Endodermal cell (in vitro differentiated cells): ENCODE measurements around the gene EIF4G1. TPM values are rescaled to one million over a fixed set of nuclear protein-coding genes. Genes with fewer than 3 reads are reported as not detected.

Experiments used
- DNase-seq: peaks from one replicate; pipeline ENCODE4 v3.0.0-alpha.2; 2017
- H3K27ac ChIP-seq: 2 replicates; pipeline ENCODE4 v1.5.1; 2013; ENCODE audit warnings: mild to moderate bottlenecking, low read depth, low read length, moderate library complexity
- H3K27me3 ChIP-seq: 2 replicates; pipeline ENCODE4 v1.6.1; 2013; ENCODE audit warnings: mild to moderate bottlenecking, low read length, moderate library complexity; ENCODE audit not compliant: insufficient read depth, control insufficient read depth, poor library complexity, severe bottlenecking
- H3K36me3 ChIP-seq: 2 replicates; pipeline ENCODE4 v1.7.0; 2013; ENCODE audit warnings: mild to moderate bottlenecking, low read length, moderate library complexity; ENCODE audit not compliant: control insufficient read depth, insufficient read depth
- H3K4me1 ChIP-seq: one replicate; pipeline ENCODE4 v1.7.0; 2013; ENCODE audit warnings: low read length; ENCODE audit not compliant: control insufficient read depth, insufficient read depth
- H3K4me3 ChIP-seq: 2 replicates; pipeline ENCODE4 v1.5.1; 2013; ENCODE audit warnings: mild to moderate bottlenecking, low read length, moderate library complexity
- H3K9ac ChIP-seq: 2 replicates; pipeline ENCODE4 v1.6.1; 2013; ENCODE audit warnings: mild to moderate bottlenecking, low read length, moderate library complexity; ENCODE audit not compliant: poor library complexity, severe bottlenecking; ENCODE audit errors: extremely low read depth
- H3K9me3 ChIP-seq: 2 replicates; pipeline ENCODE4 v1.6.1; 2013; ENCODE audit warnings: mild to moderate bottlenecking, low read length, moderate library complexity; ENCODE audit not compliant: control insufficient read depth
- H3K27ac Mint-ChIP-seq: 2 replicates; pipeline ENCODE4 v1.8.0; 2020; ENCODE audit warnings: mixed read lengths
- H3K27me3 Mint-ChIP-seq: 2 replicates; pipeline ENCODE4 v1.8.0; 2021; ENCODE audit warnings: mild to moderate bottlenecking, mixed read lengths; ENCODE audit not compliant: insufficient read depth
- H3K36me3 Mint-ChIP-seq: 2 replicates; pipeline ENCODE4 v1.8.0; 2020; ENCODE audit warnings: low read depth, mixed read lengths
- H3K4me1 Mint-ChIP-seq: 2 replicates; pipeline ENCODE4 v1.8.0; 2020; ENCODE audit warnings: mixed read lengths
- H3K4me3 Mint-ChIP-seq: 2 replicates; pipeline ENCODE4 v1.8.0; 2020; ENCODE audit warnings: mild to moderate bottlenecking, moderate library complexity, mixed read lengths
- H3K9me3 Mint-ChIP-seq: 2 replicates; pipeline ENCODE4 v1.8.0; 2020; ENCODE audit warnings: mild to moderate bottlenecking, mixed read lengths
- CTCF ChIP-seq: fragments of 200-600 bp; sonication (generic); conservative IDR thresholded peaks from 2 replicates; pipeline ENCODE4 v1.5.0; 2021; ENCODE audit warnings: antibody characterized with exemption, mild to moderate bottlenecking
- WGBS, 2 experiments: methylation state at CpG; one replicate each; pipeline versions ENCODE4 v1.1.5 to v1.1.7; 2013; ENCODE audit warnings: missing lambda C conversion rate in 2 of 2, mixed read lengths in 1 of 2; ENCODE audit not compliant: insufficient coverage in 1 of 2, insufficient read length in 1 of 2; 5-methylcytosine and 5-hydroxymethylcytosine counted together
- total RNA-seq, 2 donors: library from RNA; stranded (reverse); fragmentation: NEBNext Ultra II Directional in 1 of 2; extraction: Animal tissue kit (Norgen Biotek cat#: 25700) in 1 of 2; gene quantifications; 2 replicates in 1 of 2; 3 replicates in 1 of 2; pipeline ENCODE4 v1.2.1, GENCODE V29; 2021

Gene EIF4G1
- total RNA-seq, 2 donors from 2014 or later = 408 to 475 TPM

GRCh38 chr3:184275381-184275701 lies 39.1 kb upstream of the EIF4G1 start:
- Mint-ChIP-seq H3K9me3 (no peaks in the 10 kb centered on the region), H3K27me3 (peaks cover 69% of the 10 kb centered on the region), H3K4me3 (peak overlapping the region; percentile 42), H3K36me3 (no peaks in the 10 kb centered on the region), H3K27ac (no peak overlapping the region), H3K4me1 (no peaks in the 10 kb centered on the region)
- Histone ChIP-seq H3K9ac (no peak overlapping the region), H3K27ac (no peak overlapping the region), H3K4me3 (no peak overlapping the region), H3K9me3 (no peaks in the 10 kb centered on the region), H3K27me3 (peaks cover 81% of the 10 kb centered on the region), H3K4me1 (no peaks in the 10 kb centered on the region), H3K36me3 (no peaks in the 10 kb centered on the region)
- no peak for TF ChIP-seq CTCF
- DNase-seq = peak; percentile 30
- 83 to 94% methylated on average over 10 to 12 of the region's 12 CpGs for WGBS, 2 experiments

GRCh38 chr3:184275961-184276910 lies 38.2 kb upstream of the EIF4G1 start, which contains the start of gene ECE2:
ECE2 (plus strand) TSS chr3:184276022; CDS start chr3:184276154, 132 bp downstream.
- no peaks in the 10 kb centered on the region for H3K9me3 Mint-ChIP-seq
- Histone ChIP-seq H3K9ac (no peak within 1 kb of the TSS), H3K27me3 (peaks cover 77% of the 10 kb centered on the region), H3K9me3 (no peaks in the 10 kb centered on the region), H3K4me1 (no peaks in the 10 kb centered on the region), H3K36me3 (no peaks in the 10 kb centered on the region), H3K27ac (no peak within 1 kb of the TSS), H3K4me3 (no peak within 1 kb of the TSS)
- no peaks in the 10 kb centered on the region for H3K4me1 Mint-ChIP-seq
- peaks cover 68% of the 10 kb centered on the region for H3K27me3 Mint-ChIP-seq
- 54 to 70% methylated on average over 29 to 64 of the region's 65 CpGs for whole genome bisulfite sequencing, 2 experiments
- no peak for TF ChIP-seq CTCF
- no peaks in the 10 kb centered on the region for H3K36me3 Mint-ChIP-seq
- no peak for DNase-seq
- peak within 1 kb of the TSS; percentile 42 for H3K4me3 Mint-ChIP-seq
- H3K27ac Mint-ChIP-seq = no peak within 1 kb of the TSS

- H3K4me3 Mint-ChIP-seq = no peak overlapping the region
- no peak for TF ChIP-seq CTCF
- Histone ChIP-seq H3K9ac (no peak overlapping the region), H3K9me3 (no peaks in the 10 kb centered on the region), H3K4me1 (no peaks in the 10 kb centered on the region), H3K36me3 (no peaks in the 10 kb centered on the region), H3K4me3 (no peak overlapping the region), H3K27ac (no peak overlapping the region), H3K27me3 (peaks cover 73% of the 10 kb centered on the region)
- no peaks in the 10 kb centered on the region for H3K9me3 Mint-ChIP-seq
- no peak overlapping the region for H3K27ac Mint-ChIP-seq
- DNase-seq = no peak
- WGBS, 2 experiments = 84 to 92% methylated on average over 6 of the region's 6 CpGs
- H3K4me1 Mint-ChIP-seq = no peaks in the 10 kb centered on the region
- H3K36me3 Mint-ChIP-seq = no peaks in the 10 kb centered on the region
- H3K27me3 Mint-ChIP-seq = peaks cover 62% of the 10 kb centered on the region
These were observed 37.0 kb upstream of the EIF4G1 start for GRCh38 chr3:184277366-184277765.
